ENCODE data around the gene ZMYM3. TPM values are rescaled to one million over a fixed set of nuclear protein-coding genes. Genes with fewer than 3 reads are reported as not detected.

ZMYM3 gene
- total RNA-seq, 2 experiments from 2014 or later = 25.8 to 27.5 TPM

GRCh38 chrX:71195964-71196649 is 57.8 kb downstream of the ZMYM3 start:
- Mint-ChIP-seq H3K27ac (peak overlapping the region; percentile 92), H3K9me3 (no peaks in the 10 kb centered on the region), H3K27me3 (no peaks in the 10 kb centered on the region), H3K36me3 (ENCODE audit: low read depth) (peaks cover 8% of the 10 kb centered on the region), H3K4me1 (ENCODE audit: low read depth) (peaks cover 25% of the 10 kb centered on the region), H3K4me3 (peak overlapping the region; percentile 79)
- peak; percentile 89 for ATAC-seq
- TF ChIP-seq, protein P1, sequence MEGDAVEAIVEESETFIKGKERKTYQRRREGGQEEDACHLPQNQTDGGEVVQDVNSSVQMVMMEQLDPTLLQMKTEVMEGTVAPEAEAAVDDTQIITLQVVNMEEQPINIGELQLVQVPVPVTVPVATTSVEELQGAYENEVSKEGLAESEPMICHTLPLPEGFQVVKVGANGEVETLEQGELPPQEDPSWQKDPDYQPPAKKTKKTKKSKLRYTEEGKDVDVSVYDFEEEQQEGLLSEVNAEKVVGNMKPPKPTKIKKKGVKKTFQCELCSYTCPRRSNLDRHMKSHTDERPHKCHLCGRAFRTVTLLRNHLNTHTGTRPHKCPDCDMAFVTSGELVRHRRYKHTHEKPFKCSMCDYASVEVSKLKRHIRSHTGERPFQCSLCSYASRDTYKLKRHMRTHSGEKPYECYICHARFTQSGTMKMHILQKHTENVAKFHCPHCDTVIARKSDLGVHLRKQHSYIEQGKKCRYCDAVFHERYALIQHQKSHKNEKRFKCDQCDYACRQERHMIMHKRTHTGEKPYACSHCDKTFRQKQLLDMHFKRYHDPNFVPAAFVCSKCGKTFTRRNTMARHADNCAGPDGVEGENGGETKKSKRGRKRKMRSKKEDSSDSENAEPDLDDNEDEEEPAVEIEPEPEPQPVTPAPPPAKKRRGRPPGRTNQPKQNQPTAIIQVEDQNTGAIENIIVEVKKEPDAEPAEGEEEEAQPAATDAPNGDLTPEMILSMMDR (IDR thresholded peaks at IDR 0.05) = no peak
- ChIA-PET CTCF (interaction anchor here (2.0 to 2.3 kb wide), 3 partner anchors 14 to 88 kb away, joined by 5 to 8 read pairs (median 7); partner anchors contain the start of genes NONO and ZMYM3), POLR2A (interaction anchor here (1.2 to 2.2 kb wide), 3 partner anchors 14 to 88 kb away, joined by 3 to 7 read pairs (median 5); partner anchors contain the start of genes NONO and ZMYM3)
- intact Hi-C loops (cut with micrococcal nuclease) = loop anchor here (10.0 kb wide), 2 partner anchors 59 to 89 kb away; partner anchors contain the start of genes NONO and ZMYM3
- peak; percentile 36 for DNase-seq

DNA sequence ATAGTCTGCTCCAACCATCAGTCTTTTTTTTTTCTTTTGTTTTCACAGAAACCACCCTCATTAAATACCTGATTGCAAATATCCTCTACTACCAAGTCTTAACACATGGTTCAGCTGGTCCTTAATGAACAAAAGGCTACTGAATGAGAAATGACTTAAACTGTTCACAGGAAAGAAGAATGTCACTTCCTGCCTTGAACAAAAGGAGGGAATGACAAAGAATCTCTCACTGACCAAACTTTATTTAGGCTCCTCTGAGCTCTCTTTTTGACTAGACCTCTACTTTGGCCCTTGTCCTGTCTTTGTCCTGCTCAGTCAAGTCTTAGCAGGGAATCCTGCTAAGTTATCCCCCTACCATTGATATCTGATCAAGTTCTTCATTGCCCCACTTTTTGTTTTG is 62.7 kb downstream of the ZMYM3 start:
- H3K27me3 Mint-ChIP-seq = no peaks in the 10 kb centered on the region
- intact Hi-C loops (cut with micrococcal nuclease) = loop anchor here (10.0 kb wide), 2 partner anchors 64 to 94 kb away; partner anchors contain the start of genes NONO and ZMYM3
- H3K9me3 Mint-ChIP-seq = no peaks in the 10 kb centered on the region
- peaks cover 6% of the 10 kb centered on the region for H3K36me3 Mint-ChIP-seq (ENCODE audit: low read depth)
- no peak overlapping the region for H3K4me3 Mint-ChIP-seq
- ATAC-seq = no peak
- DNase-seq = no peak
- H3K4me1 Mint-ChIP-seq (ENCODE audit: low read depth) = peaks cover 20% of the 10 kb centered on the region
- H3K27ac Mint-ChIP-seq = peak overlapping the region; percentile 29
- TF ChIP-seq, protein P1 (IDR thresholded peaks at IDR 0.05) = no peak
- POLR2A ChIA-PET = interaction anchor here (0.8 to 0.9 kb wide), 2 partner anchors 9 kb away, joined by 3 to 4 read pairs; no protein-coding TSS in a partner anchor
- CTCF ChIA-PET = no interaction called here

Other genes starting within 250 kb of the ZMYM3 start
- gene SNX12, start 185.8 kb downstream of the ZMYM3 start, total RNA-seq = 10 to 100 TPM; 33.5 to 34.6 TPM
- gene FOXO4, start 158.3 kb downstream of the ZMYM3 start, total RNA-seq = 1 to 10 TPM; 6.0 to 8.7 TPM
- gene CXorf65, start 147.4 kb downstream of the ZMYM3 start, total RNA-seq = 10 to 100 TPM; 17.3 to 20.0 TPM
- gene IL2RG, start 142.6 kb downstream of the ZMYM3 start, total RNA-seq = 100 to 1,000 TPM; 302 to 310 TPM
- gene MED12, start 135.5 kb downstream of the ZMYM3 start, total RNA-seq = 10 to 100 TPM; 49.2 to 52.0 TPM
- gene NLGN3, start 109.3 kb downstream of the ZMYM3 start, total RNA-seq = under 1 TPM; 0.54 to 0.63 TPM
- gene GJB1, start 30.9 kb downstream of the ZMYM3 start, total RNA-seq = not detected
- gene NONO, start 29.5 kb upstream of the ZMYM3 start, total RNA-seq = 100 to 1,000 TPM; 461 to 487 TPM
- 1 to 10 TPM; 5.3 to 6.7 TPM for gene ITGB1BP2, start 47.6 kb upstream of the ZMYM3 start, total RNA-seq
- 10 to 100 TPM; 26.8 to 30.9 TPM for gene TAF1, start 112.2 kb upstream of the ZMYM3 start, total RNA-seq